H9 (cell line): ENCODE data around the gene THBS1. TPM values are rescaled to one million over a fixed set of nuclear protein-coding genes. Genes with fewer than 3 reads are reported as not detected.

ENCODE experiments used
- DNase-seq: peaks from one replicate; pipeline ENCODE4 v3.0.0-alpha.2; 2017
- H2AFZ ChIP-seq: one replicate; pipeline ENCODE4 v1.6.1; 2013; ENCODE audit warnings: mild to moderate bottlenecking, low read length, control low read depth, moderate library complexity
- H2AK5ac ChIP-seq: 2 replicates; pipeline ENCODE4 v1.6.1; 2013; ENCODE audit warnings: low read length, control low read depth, mixed read lengths; ENCODE audit not compliant: insufficient read length
- H2BK120ac ChIP-seq: one replicate; pipeline ENCODE4 v1.6.1; 2013; ENCODE audit warnings: low read depth, mild to moderate bottlenecking, low read length, control low read depth, inconsistent platforms; ENCODE audit not compliant: poor library complexity, severe bottlenecking
- H2BK12ac ChIP-seq: 2 replicates; pipeline ENCODE4 v1.6.1; 2013; ENCODE audit warnings: low read length, control low read depth, mixed read lengths, low read depth; ENCODE audit not compliant: insufficient read length
- H2BK15ac ChIP-seq: 2 replicates; pipeline ENCODE4 v1.6.1; 2013; ENCODE audit warnings: low read depth, low read length, control low read depth
- H2BK20ac ChIP-seq: one replicate; pipeline ENCODE4 v1.6.1; 2013; ENCODE audit warnings: low read depth, mild to moderate bottlenecking, low read length, control low read depth, inconsistent platforms; ENCODE audit not compliant: poor library complexity, severe bottlenecking
- H2BK5ac ChIP-seq: 2 replicates; pipeline ENCODE4 v1.6.1; 2013; ENCODE audit warnings: low read length, control low read depth, mixed read lengths; ENCODE audit not compliant: insufficient read length
- H3K14ac ChIP-seq: 2 replicates; pipeline ENCODE4 v1.6.1; 2013; ENCODE audit warnings: low read length, control low read depth; ENCODE audit not compliant: insufficient read depth
- H3K18ac ChIP-seq: 2 replicates; pipeline ENCODE4 v1.6.1; 2013; ENCODE audit warnings: low read depth, mild to moderate bottlenecking, mixed read lengths, low read length, control low read depth; ENCODE audit not compliant: insufficient read length
- H3K23ac ChIP-seq: 2 replicates; pipeline ENCODE4 v1.6.1; 2013; ENCODE audit warnings: low read length, control low read depth, mixed read lengths, low read depth; ENCODE audit not compliant: insufficient read length
- H3K23me2 ChIP-seq: 2 replicates; pipeline ENCODE4 v1.6.1; 2013; ENCODE audit warnings: low read depth, mild to moderate bottlenecking, mixed read lengths, low read length, control low read depth; ENCODE audit not compliant: insufficient read length, poor library complexity, severe bottlenecking
- H3K27ac ChIP-seq: 2 replicates; pipeline ENCODE4 v1.5.1; 2013; ENCODE audit warnings: low read length, control low read depth, mixed read lengths, low read depth; ENCODE audit not compliant: insufficient read length
- H3K27me3 ChIP-seq: 2 replicates; pipeline ENCODE4 v1.6.1; 2013; ENCODE audit warnings: low read length, control low read depth, inconsistent platforms; ENCODE audit not compliant: insufficient read depth
- H3K4ac ChIP-seq: 2 replicates; pipeline ENCODE4 v1.6.1; 2013; ENCODE audit warnings: low read depth, mild to moderate bottlenecking, control low read depth, inconsistent platforms, low read length, moderate library complexity
- H3K4me1 ChIP-seq: 2 replicates; pipeline ENCODE4 v1.6.1; 2013; ENCODE audit warnings: low read length, control low read depth, inconsistent platforms; ENCODE audit not compliant: insufficient read depth
- H3K4me2 ChIP-seq: 2 replicates; pipeline ENCODE4 v1.6.1; 2013; ENCODE audit warnings: low read length, control low read depth, mixed read lengths; ENCODE audit not compliant: insufficient read length, insufficient read depth
- H3K56ac ChIP-seq: 2 replicates; pipeline ENCODE4 v1.6.1; 2013; ENCODE audit warnings: low read depth, mild to moderate bottlenecking, mixed read lengths, low read length, control low read depth; ENCODE audit not compliant: insufficient read length
- H3K79me1 ChIP-seq: 2 replicates; pipeline ENCODE4 v1.6.1; 2013; ENCODE audit warnings: low read depth, mild to moderate bottlenecking, moderate library complexity, low read length, control low read depth, inconsistent platforms; ENCODE audit not compliant: insufficient read depth, poor library complexity, severe bottlenecking
- H3K79me2 ChIP-seq: 2 replicates; pipeline ENCODE4 v1.6.1; 2013; ENCODE audit warnings: low read length, control low read depth, inconsistent platforms; ENCODE audit not compliant: insufficient read depth
- H3K9ac ChIP-seq: 2 replicates; pipeline ENCODE4 v1.6.1; 2013; ENCODE audit warnings: low read length, control low read depth, mixed read lengths; ENCODE audit not compliant: insufficient read length; ENCODE audit errors: extremely low read depth
- H3K9me3 ChIP-seq: one replicate; pipeline ENCODE4 v1.6.1; 2013; ENCODE audit warnings: low read depth, low read length, inconsistent platforms; ENCODE audit not compliant: control insufficient read depth
- H3T11ph ChIP-seq: one replicate; pipeline ENCODE4 v1.6.1; 2013; ENCODE audit warnings: mild to moderate bottlenecking, low read length, control low read depth, inconsistent platforms
- H4K20me1 ChIP-seq: one replicate; pipeline ENCODE4 v1.6.1; 2013; ENCODE audit not compliant: control insufficient read depth, insufficient read length, insufficient read depth
- H4K5ac ChIP-seq: 2 replicates; pipeline ENCODE4 v1.6.1; 2013; ENCODE audit warnings: low read depth, mild to moderate bottlenecking, mixed read lengths, low read length, control low read depth; ENCODE audit not compliant: insufficient read length
- H4K8ac ChIP-seq: replicated peaks from 2 replicates; pipeline ENCODE4 v1.6.1; 2013; ENCODE audit warnings: low read length, control low read depth, mixed read lengths, low read depth; ENCODE audit not compliant: insufficient read length
- H4K91ac ChIP-seq: 2 replicates; pipeline ENCODE4 v1.6.1; 2013; ENCODE audit warnings: low read depth, mild to moderate bottlenecking, moderate library complexity, mixed read lengths, low read length, control low read depth; ENCODE audit not compliant: insufficient read length
- H3K27ac Mint-ChIP-seq, 3 experiments: 2 replicates in 2 of 3; 3 replicates in 1 of 3; pipeline ENCODE4 v1.8.0; 2020 to 2021; ENCODE audit warnings: mixed read lengths in 3 of 3, mild to moderate bottlenecking in 1 of 3, moderate library complexity in 1 of 3
- H3K27me3 Mint-ChIP-seq: 2 replicates; pipeline ENCODE4 v1.8.0; 2021; ENCODE audit warnings: low read depth, mild to moderate bottlenecking, moderate library complexity, mixed read lengths
- H3K36me3 Mint-ChIP-seq, 3 experiments: 2 replicates in 2 of 3; 3 replicates in 1 of 3; pipeline ENCODE4 v1.8.0; 2020 to 2021; ENCODE audit warnings: low read depth in 3 of 3, mixed read lengths in 3 of 3; ENCODE audit not compliant: insufficient read depth in 1 of 3
- H3K4me1 Mint-ChIP-seq, 2 experiments: 2 replicates each; pipeline ENCODE4 v1.8.0; 2020; ENCODE audit warnings: mixed read lengths in 2 of 2
- H3K4me3 Mint-ChIP-seq, 2 experiments: 2 replicates in 1 of 2; 3 replicates in 1 of 2; pipeline ENCODE4 v1.8.0; 2020 to 2021; ENCODE audit warnings: mild to moderate bottlenecking in 2 of 2, mixed read lengths in 2 of 2, moderate library complexity in 1 of 2
- H3K9me3 Mint-ChIP-seq, 2 experiments: 2 replicates in 1 of 2; 3 replicates in 1 of 2; pipeline ENCODE4 v1.8.0; 2020; ENCODE audit warnings: mild to moderate bottlenecking in 2 of 2, mixed read lengths in 2 of 2, moderate library complexity in 1 of 2
- total RNA-seq: library from RNA; stranded (reverse); gene quantifications from 2 replicates; pipeline ENCODE4 v1.2.1, GENCODE V29; 2021
- TF ChIP-seq, protein P1 (sequence below): fragments of 200-600 bp; sonication (generic); conservative IDR thresholded peaks from 3 replicates; pipeline ENCODE4 v1.8.0; 2021; ENCODE audit warnings: antibody characterized with exemption, mild to moderate bottlenecking

THBS1 gene
- total RNA-seq, 1 experiment from 2014 or later, result 72.1 TPM

GRCh38 chr15:39625856-39626255 is 45.0 kb downstream of the THBS1 start:
- H3K79me1 ChIP-seq, result no peaks in the 10 kb centered on the region
- no peak overlapping the region for H3K4me3 Mint-ChIP-seq
- no peaks in the 10 kb centered on the region; the same call in 1 of the 2 replicates for H3K27me3 Mint-ChIP-seq
- H2BK120ac ChIP-seq, result no peak overlapping the region
- no peak overlapping the region for H3K27ac ChIP-seq
- no peaks in the 10 kb centered on the region for H3K23me2 ChIP-seq
- no peak overlapping the region for H3K18ac ChIP-seq
- no peak overlapping the region for H4K8ac ChIP-seq
- no peak overlapping the region for H2AFZ ChIP-seq
- TF ChIP-seq, protein P1, sequence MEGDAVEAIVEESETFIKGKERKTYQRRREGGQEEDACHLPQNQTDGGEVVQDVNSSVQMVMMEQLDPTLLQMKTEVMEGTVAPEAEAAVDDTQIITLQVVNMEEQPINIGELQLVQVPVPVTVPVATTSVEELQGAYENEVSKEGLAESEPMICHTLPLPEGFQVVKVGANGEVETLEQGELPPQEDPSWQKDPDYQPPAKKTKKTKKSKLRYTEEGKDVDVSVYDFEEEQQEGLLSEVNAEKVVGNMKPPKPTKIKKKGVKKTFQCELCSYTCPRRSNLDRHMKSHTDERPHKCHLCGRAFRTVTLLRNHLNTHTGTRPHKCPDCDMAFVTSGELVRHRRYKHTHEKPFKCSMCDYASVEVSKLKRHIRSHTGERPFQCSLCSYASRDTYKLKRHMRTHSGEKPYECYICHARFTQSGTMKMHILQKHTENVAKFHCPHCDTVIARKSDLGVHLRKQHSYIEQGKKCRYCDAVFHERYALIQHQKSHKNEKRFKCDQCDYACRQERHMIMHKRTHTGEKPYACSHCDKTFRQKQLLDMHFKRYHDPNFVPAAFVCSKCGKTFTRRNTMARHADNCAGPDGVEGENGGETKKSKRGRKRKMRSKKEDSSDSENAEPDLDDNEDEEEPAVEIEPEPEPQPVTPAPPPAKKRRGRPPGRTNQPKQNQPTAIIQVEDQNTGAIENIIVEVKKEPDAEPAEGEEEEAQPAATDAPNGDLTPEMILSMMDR, result no peak
- no peaks in the 10 kb centered on the region for H3K4me1 ChIP-seq
- H2BK5ac ChIP-seq, result no peak overlapping the region
- no peak overlapping the region for H3K9ac ChIP-seq
- no peak overlapping the region for H3K27ac Mint-ChIP-seq
- H3K56ac ChIP-seq, result no peak overlapping the region
- H3K27me3 ChIP-seq, result no peaks in the 10 kb centered on the region
- no peak overlapping the region for H4K91ac ChIP-seq
- no peak overlapping the region for H2BK15ac ChIP-seq
- H3K4me1 Mint-ChIP-seq, result 0 out of 4 replicates have a peak, but pooled peaks cover 0 to 4% of the 10 kb centered on the region in 2 experiments
- H3K79me2 ChIP-seq, result no peaks in the 10 kb centered on the region
- H3K23ac ChIP-seq, result no peak overlapping the region
- H2AK5ac ChIP-seq, result no peak overlapping the region
- H4K5ac ChIP-seq, result no peak overlapping the region
- H3K14ac ChIP-seq, result no peak overlapping the region
- no peak overlapping the region for H2BK12ac ChIP-seq
- no peak overlapping the region for H2BK20ac ChIP-seq
- DNase-seq, result no peak
- peaks cover 2 to 3% of the 10 kb centered on the region in 2 experiments; a peak in 4 of 5 replicates for H3K9me3 Mint-ChIP-seq
- no peaks in the 10 kb centered on the region for H3K36me3 Mint-ChIP-seq
- no peaks in the 10 kb centered on the region for H3K9me3 ChIP-seq
- peaks cover 2% of the 10 kb centered on the region for H4K20me1 ChIP-seq
- no peak overlapping the region for H3K4me2 ChIP-seq
- no peak overlapping the region for H3T11ph ChIP-seq
- no peak overlapping the region for H3K4ac ChIP-seq
